Endothelial cell of umbilical vein (primary cell): ENCODE data around the gene TLX3. TPM values are rescaled to one million over a fixed set of nuclear protein-coding genes. Genes with fewer than 3 reads are reported as not detected.
A peak's percentile ranks its signal among the peaks of the same experiment; 100 is the strongest.

ENCODE experiments used
- BruUV-seq: library from RNA; stranded (reverse); fragments of 400-500 nt; replicated peaks from 2 replicates; lab custom pipeline; 2021; lab: Mats Ljungman, UMichigan
- CTCF ChIA-PET: fragments of 300-600, 350-600 bp; sonication (Branson Sonifier 250); formaldehyde crosslinking; loops from one replicate; lab custom pipeline; 2021; ENCODE audit warnings: antibody characterized with exemption, inconsistent platforms; lab: Charles Lee
- POLR2A ChIA-PET: fragments of 300-600, 350-600 bp; sonication (Branson Sonifier 250); formaldehyde crosslinking; loops from one replicate; lab custom pipeline; 2021; ENCODE audit warnings: antibody characterized with exemption, inconsistent platforms; lab: Charles Lee
- DNase-seq: peaks from one replicate; pipeline ENCODE4 v3.0.0-alpha.2; 2011; ENCODE audit warnings: low read depth, low spot score
- FAIRE-seq: peaks from 2 replicates; lab custom pipeline; 2011; peaks lifted over from hg19 to GRCh38; lab: Jason Lieb, UNC
- H2AFZ ChIP-seq: 2 replicates; pipeline ENCODE4 v1.6.0; 2012; ENCODE audit warnings: low read depth, low read length, control low read depth, inconsistent platforms
- H3K27ac ChIP-seq: 2 replicates; pipeline ENCODE4 v1.5.1; 2011; ENCODE audit warnings: low read depth, mild to moderate bottlenecking, control low read depth, low read length, moderate library complexity; ENCODE audit not compliant: insufficient read depth
- H3K27me3 ChIP-seq, 2 experiments: 2 replicates each; pipeline versions ENCODE4 v1.6.0 to v1.6.1; 2011; ENCODE audit warnings: low read length in 2 of 2, mixed read lengths in 1 of 2; ENCODE audit not compliant: control insufficient read depth in 2 of 2, insufficient read depth in 2 of 2
- H3K36me3 ChIP-seq, 2 experiments: 2 replicates in 1 of 2; 3 replicates in 1 of 2; pipeline ENCODE4 v1.5.1; 2011; ENCODE audit warnings: low read length in 2 of 2, mild to moderate bottlenecking in 1 of 2, moderate library complexity in 1 of 2; ENCODE audit not compliant: control insufficient read depth in 2 of 2, insufficient read depth in 2 of 2; ENCODE audit errors: extremely low read depth in 1 of 2
- H3K4me1 ChIP-seq: 3 replicates; pipeline ENCODE4 v1.5.1; 2011; ENCODE audit warnings: mild to moderate bottlenecking, low read length; ENCODE audit not compliant: control insufficient read depth, insufficient read depth; ENCODE audit errors: extremely low read depth
- H3K4me2 ChIP-seq: 2 replicates; pipeline ENCODE4 v1.6.1; 2011; ENCODE audit warnings: low read length, control low read depth, mixed read lengths; ENCODE audit not compliant: insufficient read depth
- H3K4me3 ChIP-seq, 3 experiments: fragments of 200-600 bp in 1 of 3; sonication (generic), shearing (Covaris generic) in 1 of 3; replicated peaks in 1 of 3; 2 replicates each; pipeline ENCODE4 v1.5.1; 2011 to 2016; ENCODE audit warnings: control low read depth in 3 of 3, low read length in 3 of 3, mild to moderate bottlenecking in 2 of 3, inconsistent platforms in 1 of 3, low read depth in 1 of 3, moderate library complexity in 1 of 3; ENCODE audit not compliant: insufficient read depth in 1 of 3
- H3K79me2 ChIP-seq: 2 replicates; pipeline ENCODE4 v1.6.0; 2012; ENCODE audit warnings: low read length, inconsistent platforms; ENCODE audit not compliant: control insufficient read depth, insufficient read depth
- H3K9ac ChIP-seq: replicated peaks from 2 replicates; pipeline ENCODE3; 2011; ENCODE audit warnings: low read length, control low read depth; ENCODE audit not compliant: insufficient read depth; ENCODE audit errors: extremely low read depth
- H3K9me1 ChIP-seq: replicated peaks from 3 replicates; pipeline ENCODE4 v1.6.0; 2011; ENCODE audit warnings: mild to moderate bottlenecking, low read length; ENCODE audit not compliant: control insufficient read depth, insufficient read depth; ENCODE audit errors: extremely low read depth
- H3K9me3 ChIP-seq: replicated peaks from 2 replicates; pipeline ENCODE4 v1.5.1; 2012; ENCODE audit warnings: low read length, inconsistent platforms; ENCODE audit not compliant: control insufficient read depth, insufficient read depth
- H4K20me1 ChIP-seq: replicated peaks from 2 replicates; pipeline ENCODE3; 2011; ENCODE audit warnings: mild to moderate bottlenecking, low read length; ENCODE audit not compliant: control insufficient read depth, insufficient read depth; ENCODE audit errors: extremely low read depth
- CTCF ChIP-seq, 2 donors: IDR thresholded peaks; 1 replicate in 1 of 2; 2 replicates in 1 of 2; pipeline ENCODE4 v1.5.1; 2011; ENCODE audit warnings: low read length in 2 of 2, mild to moderate bottlenecking in 2 of 2, moderate library complexity in 2 of 2, control low read depth in 1 of 2, inconsistent platforms in 1 of 2, low read depth in 1 of 2; ENCODE audit not compliant: insufficient read depth in 1 of 2; ENCODE audit errors: extremely low read depth in 1 of 2
- JUN ChIP-seq: IDR thresholded peaks from 2 replicates; pipeline ENCODE4 v1.6.1; 2011; ENCODE audit warnings: borderline replicate concordance, low read depth; ENCODE audit not compliant: insufficient read length, insufficient read depth
- POLR2A ChIP-seq: IDR thresholded peaks from 2 replicates; pipeline ENCODE4 v1.6.1; 2012; ENCODE audit warnings: low read depth, mild to moderate bottlenecking, control low read depth, low read length
- POLR2AphosphoS5 ChIP-seq: IDR thresholded peaks from 2 replicates; pipeline ENCODE4 v1.6.1; 2012; ENCODE audit warnings: low read depth, mild to moderate bottlenecking, control low read depth, low read length, moderate library complexity; ENCODE audit not compliant: insufficient read depth
- dilution Hi-C: fragments of 300-500 bp; cut with MboI; formaldehyde crosslinking; loops from one replicate; pipeline ENCODE4 v1.15.0; 2019; ENCODE audit warnings: low sequenced_read_pairs; ENCODE audit not compliant: extremely low pct_ligation_motif_present
- intact Hi-C: fragments of 100-400 bp; cut with micrococcal nuclease; formaldehyde crosslinking; loops from one replicate; pipeline ENCODE4 v1.10.0; 2022
- polyA plus RNA-seq, 4 experiments: library from polyadenylated mRNA; depleted of rRNA in 3 of 4; stranded (reverse) in 3 of 4; unstranded in 1 of 4; fragments of >200 nt; gene quantifications; 2 replicates each; pipeline versions ENCODE4 v1.2.1 to v1.2.3, GENCODE V29; 2011 to 2012; ENCODE audit warnings: missing spikeins in 1 of 4
- total RNA-seq: library from RNA; stranded (reverse); gene quantifications from 2 replicates; pipeline ENCODE4 v1.2.3, GENCODE V29; 2021

Gene TLX3
- total and polyA plus RNA-seq, 2 donors (not counting 3 experiments of a cell fraction or from before 2014, with no cell fraction given): not detected

GRCh38 chr5:171335616-171336015, 26.6 kb downstream of the TLX3 start:
- no peak overlapping the region for H3K27ac ChIP-seq
- peaks cover 7% of the 10 kb centered on the region for H3K4me1 ChIP-seq
- H2AFZ ChIP-seq: no peak overlapping the region
- no peaks in the 10 kb centered on the region for H3K9me3 ChIP-seq
- H3K36me3 ChIP-seq: no peaks in the 10 kb centered on the region
- POLR2A ChIA-PET: no interaction called here
- CTCF ChIA-PET: interaction anchor here (1.1 to 12.0 kb wide), 7 partner anchors 8 to 591 kb away, joined by 3 to 301 read pairs (median 6); no protein-coding TSS in a partner anchor
- TF ChIP-seq JUN: no peak
- TF ChIP-seq POLR2AphosphoS5: no peak
- intact Hi-C loops (no loop called here), dilution Hi-C loops (no loop called here)
- H3K9ac ChIP-seq: no peak overlapping the region
- H3K79me2 ChIP-seq: no peaks in the 10 kb centered on the region
- H3K4me2 ChIP-seq: no peak overlapping the region
- BruUV-seq: no TSS peak
- H4K20me1 ChIP-seq: no peaks in the 10 kb centered on the region
- FAIRE-seq (no peak), DNase-seq (no peak)
- peaks cover 8 to 11% of the 10 kb centered on the region in 2 experiments for H3K27me3 ChIP-seq
- no peaks in the 10 kb centered on the region for H3K9me1 ChIP-seq
- H3K4me3 ChIP-seq: no peak overlapping the region

- no peaks in the 10 kb centered on the region for H4K20me1 ChIP-seq
- H3K36me3 ChIP-seq: no peaks in the 10 kb centered on the region
- peak overlapping the region; percentile 86 for H2AFZ ChIP-seq
- no peak overlapping the region for H3K27ac ChIP-seq
- peaks cover 8 to 11% of the 10 kb centered on the region in 2 experiments for H3K27me3 ChIP-seq
- ChIA-PET CTCF (interaction anchor here (0.9 to 12.0 kb wide), 8 partner anchors 130 to 592 kb away, joined by 3 to 301 read pairs (median 6); no protein-coding TSS in a partner anchor), POLR2A (no interaction called here)
- H3K79me2 ChIP-seq: no peaks in the 10 kb centered on the region
- no peaks in the 10 kb centered on the region for H3K9me3 ChIP-seq
- dilution Hi-C loops: no loop called here
- H3K4me3 ChIP-seq: peak overlapping the region; percentile 35 to 66 (median 60)
- H3K4me2 ChIP-seq: peak overlapping the region; percentile 85
- no peak overlapping the region for H3K9ac ChIP-seq
- peaks cover 7% of the 10 kb centered on the region for H3K4me1 ChIP-seq
- BruUV-seq: no TSS peak
- FAIRE-seq: peak; percentile 86
- DNase-seq: peak; percentile 73
- no peaks in the 10 kb centered on the region for H3K9me1 ChIP-seq
- no peak for TF ChIP-seq POLR2A
- peak; percentile 58 to 83 for TF ChIP-seq CTCF (IDR thresholded peaks at IDR 0.05; ENCODE audit: extremely low read depth in 1 of 2, insufficient read depth in 1 of 2, low read depth in 1 of 2, low read length in 2 of 2)
- intact Hi-C loops: loop anchor here (1.0 kb wide), 4 partner anchors 129 to 592 kb away; no protein-coding TSS in a partner anchor
These were observed 27.6 kb downstream of the TLX3 start for GRCh38 chr5:171336521-171337209.
